Caco-2 (cell line): Measurements from ENCODE around the gene KPNA1. TPM values are rescaled to one million over a fixed set of nuclear protein-coding genes. Genes with fewer than 3 reads are reported as not detected.
A peak's percentile ranks its signal among the peaks of the same experiment; 100 is the strongest.

ENCODE experiments used
- BruUV-seq: library from RNA; stranded (reverse); fragments of 400-500 nt; replicated peaks from 2 replicates; lab custom pipeline; 2021; lab: Mats Ljungman, UMichigan
- CTCF ChIA-PET: fragments of 300-600 bp; sonication (Branson Sonifier 250); formaldehyde crosslinking; loops from one replicate; lab custom pipeline; 2022; ENCODE audit warnings: antibody characterized with exemption; lab: Charles Lee
- POLR2A ChIA-PET: fragments of 300-600 bp; sonication (Branson Sonifier 250); formaldehyde crosslinking; loops from one replicate; lab custom pipeline; 2022; ENCODE audit warnings: antibody characterized with exemption; lab: Charles Lee
- DNase-seq, 2 experiments: peaks; one replicate each; pipeline versions ENCODE4 v3.0.0 to v3.0.0-alpha.2; 2020 to 2022
- H3K27me3 ChIP-seq: replicated peaks from 2 replicates; pipeline ENCODE4 v1.6.0; 2011; ENCODE audit warnings: low read length; ENCODE audit not compliant: control insufficient read depth, insufficient read depth
- H3K36me3 ChIP-seq: 2 replicates; pipeline ENCODE4 v1.5.1; 2011; ENCODE audit warnings: low read length; ENCODE audit not compliant: control insufficient read depth, insufficient read depth
- H3K4me1 ChIP-seq: fragments of 250-450 bp; sonication (Bioruptor Pico); 2 replicates; pipeline ENCODE4 v1.5.1; 2020; ENCODE audit warnings: mild to moderate bottlenecking
- H3K4me3 ChIP-seq: 2 replicates; pipeline ENCODE4 v1.5.1; 2011; ENCODE audit warnings: low read depth, mild to moderate bottlenecking, control low read depth, low read length
- H3K9me3 ChIP-seq: fragments of 250-450 bp; sonication (Bioruptor Pico); 2 replicates; pipeline ENCODE4 v1.5.1; 2020; ENCODE audit warnings: mild to moderate bottlenecking, moderate library complexity
- H3K27ac Mint-ChIP-seq: one replicate; pipeline ENCODE4 v1.8.0; 2022; ENCODE audit warnings: mixed read lengths; ENCODE audit not compliant: unreplicated experiment
- H3K27me3 Mint-ChIP-seq: one replicate; pipeline ENCODE4 v1.8.0; 2022; ENCODE audit warnings: mixed read lengths; ENCODE audit not compliant: insufficient read depth, unreplicated experiment
- H3K36me3 Mint-ChIP-seq: one replicate; pipeline ENCODE4 v1.8.0; 2022; ENCODE audit warnings: mild to moderate bottlenecking, mixed read lengths; ENCODE audit not compliant: insufficient read depth, unreplicated experiment
- H3K4me1 Mint-ChIP-seq: one replicate; pipeline ENCODE4 v1.8.0; 2022; ENCODE audit warnings: low read depth, mixed read lengths; ENCODE audit not compliant: unreplicated experiment
- H3K4me3 Mint-ChIP-seq: one replicate; pipeline ENCODE4 v1.8.0; 2022; ENCODE audit warnings: mild to moderate bottlenecking, moderate library complexity, mixed read lengths; ENCODE audit not compliant: unreplicated experiment
- H3K9me3 Mint-ChIP-seq: one replicate; pipeline ENCODE4 v1.8.0; 2022; ENCODE audit warnings: mixed read lengths; ENCODE audit not compliant: unreplicated experiment
- intact Hi-C: fragments of 100-400 bp; cut with micrococcal nuclease; formaldehyde crosslinking; loops from one replicate; pipeline ENCODE4 v1.10.0; 2022; ENCODE audit not compliant: unreplicated experiment
- total RNA-seq: library from RNA; stranded (reverse); gene quantifications from 2 replicates; pipeline ENCODE4 v1.2.3, GENCODE V29; 2022
- TF ChIP-seq, protein P1 (sequence below), 2 experiments: fragments of 200-600 bp in 1 of 2; IDR thresholded peaks; 1 replicate in 1 of 2; 2 replicates in 1 of 2; pipeline versions ENCODE4 v1.5.1 to v1.8.0; 2011 to 2022; ENCODE audit warnings: antibody characterized with exemption in 1 of 2, control low read depth in 1 of 2, inconsistent platforms in 1 of 2, low read depth in 1 of 2, low read length in 1 of 2, mild to moderate bottlenecking in 1 of 2, moderate library complexity in 1 of 2; ENCODE audit not compliant: insufficient read depth in 1 of 2, severe bottlenecking in 1 of 2, unreplicated experiment in 1 of 2

Gene KPNA1
- total RNA-seq, 1 experiment from 2014 or later: 82.0 TPM

DNA sequence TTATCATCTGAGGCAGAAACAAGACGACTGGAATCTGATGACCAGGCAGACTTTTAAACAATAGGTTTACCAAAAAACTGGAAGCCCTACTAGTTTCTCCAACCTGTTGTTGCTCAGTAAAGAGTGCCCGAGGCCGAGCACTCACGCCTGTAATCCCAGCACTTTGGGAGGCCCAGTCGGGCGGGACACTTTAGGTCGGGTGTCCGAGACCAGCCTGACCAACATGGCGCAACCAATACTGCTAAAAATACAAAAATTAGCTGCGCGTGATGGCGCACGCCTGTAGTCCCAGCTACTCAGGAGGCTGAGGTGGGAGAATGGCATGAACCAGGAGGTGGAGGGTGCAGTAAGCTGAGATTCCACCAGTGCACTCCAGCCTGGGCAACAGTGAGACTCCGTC, 97.8 kb downstream of the KPNA1 start:
- no TSS peak for BruUV-seq
- H3K9me3 Mint-ChIP-seq: no peaks in the 10 kb centered on the region
- Histone ChIP-seq H3K9me3 (no peaks in the 10 kb centered on the region), H3K4me1 (no peaks in the 10 kb centered on the region; the same call in 1 of the 2 replicates), H3K27me3 (no peaks in the 10 kb centered on the region), H3K36me3 (no peaks in the 10 kb centered on the region; the same call in 1 of the 2 replicates), H3K4me3 (peak overlapping the region; percentile 71)
- H3K36me3 Mint-ChIP-seq: peaks cover 43% of the 10 kb centered on the region
- H3K27me3 Mint-ChIP-seq: no peaks in the 10 kb centered on the region
- intact Hi-C loops: loop anchor here (1.0 to 2.0 kb wide), 3 partner anchors 24 to 34 kb away; partner anchors contain the start of gene MIX23
- H3K4me1 Mint-ChIP-seq: peaks cover 12% of the 10 kb centered on the region
- peak overlapping the region; percentile 96 for H3K4me3 Mint-ChIP-seq
- H3K27ac Mint-ChIP-seq: peak overlapping the region; percentile 94
- POLR2A ChIA-PET: interaction anchor here (1.0 to 1.9 kb wide), 2 partner anchors 34 to 96 kb away, joined by 8 to 19 read pairs; partner anchors contain the start of genes FAM162A and MIX23
- DNase-seq: no peak
- CTCF ChIA-PET: interaction anchor here (1.3 to 1.9 kb wide), 4 partner anchors 24 to 111 kb away, joined by 4 to 8 read pairs (median 5); partner anchors contain the start of genes FAM162A and MIX23
- TF ChIP-seq, protein P1, sequence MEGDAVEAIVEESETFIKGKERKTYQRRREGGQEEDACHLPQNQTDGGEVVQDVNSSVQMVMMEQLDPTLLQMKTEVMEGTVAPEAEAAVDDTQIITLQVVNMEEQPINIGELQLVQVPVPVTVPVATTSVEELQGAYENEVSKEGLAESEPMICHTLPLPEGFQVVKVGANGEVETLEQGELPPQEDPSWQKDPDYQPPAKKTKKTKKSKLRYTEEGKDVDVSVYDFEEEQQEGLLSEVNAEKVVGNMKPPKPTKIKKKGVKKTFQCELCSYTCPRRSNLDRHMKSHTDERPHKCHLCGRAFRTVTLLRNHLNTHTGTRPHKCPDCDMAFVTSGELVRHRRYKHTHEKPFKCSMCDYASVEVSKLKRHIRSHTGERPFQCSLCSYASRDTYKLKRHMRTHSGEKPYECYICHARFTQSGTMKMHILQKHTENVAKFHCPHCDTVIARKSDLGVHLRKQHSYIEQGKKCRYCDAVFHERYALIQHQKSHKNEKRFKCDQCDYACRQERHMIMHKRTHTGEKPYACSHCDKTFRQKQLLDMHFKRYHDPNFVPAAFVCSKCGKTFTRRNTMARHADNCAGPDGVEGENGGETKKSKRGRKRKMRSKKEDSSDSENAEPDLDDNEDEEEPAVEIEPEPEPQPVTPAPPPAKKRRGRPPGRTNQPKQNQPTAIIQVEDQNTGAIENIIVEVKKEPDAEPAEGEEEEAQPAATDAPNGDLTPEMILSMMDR (IDR thresholded peaks at IDR 0.05; ENCODE audit: insufficient read depth in 1 of 2, low read depth in 1 of 2, low read length in 1 of 2, severe bottlenecking in 1 of 2, unreplicated experiment in 1 of 2): no peak

DNA sequence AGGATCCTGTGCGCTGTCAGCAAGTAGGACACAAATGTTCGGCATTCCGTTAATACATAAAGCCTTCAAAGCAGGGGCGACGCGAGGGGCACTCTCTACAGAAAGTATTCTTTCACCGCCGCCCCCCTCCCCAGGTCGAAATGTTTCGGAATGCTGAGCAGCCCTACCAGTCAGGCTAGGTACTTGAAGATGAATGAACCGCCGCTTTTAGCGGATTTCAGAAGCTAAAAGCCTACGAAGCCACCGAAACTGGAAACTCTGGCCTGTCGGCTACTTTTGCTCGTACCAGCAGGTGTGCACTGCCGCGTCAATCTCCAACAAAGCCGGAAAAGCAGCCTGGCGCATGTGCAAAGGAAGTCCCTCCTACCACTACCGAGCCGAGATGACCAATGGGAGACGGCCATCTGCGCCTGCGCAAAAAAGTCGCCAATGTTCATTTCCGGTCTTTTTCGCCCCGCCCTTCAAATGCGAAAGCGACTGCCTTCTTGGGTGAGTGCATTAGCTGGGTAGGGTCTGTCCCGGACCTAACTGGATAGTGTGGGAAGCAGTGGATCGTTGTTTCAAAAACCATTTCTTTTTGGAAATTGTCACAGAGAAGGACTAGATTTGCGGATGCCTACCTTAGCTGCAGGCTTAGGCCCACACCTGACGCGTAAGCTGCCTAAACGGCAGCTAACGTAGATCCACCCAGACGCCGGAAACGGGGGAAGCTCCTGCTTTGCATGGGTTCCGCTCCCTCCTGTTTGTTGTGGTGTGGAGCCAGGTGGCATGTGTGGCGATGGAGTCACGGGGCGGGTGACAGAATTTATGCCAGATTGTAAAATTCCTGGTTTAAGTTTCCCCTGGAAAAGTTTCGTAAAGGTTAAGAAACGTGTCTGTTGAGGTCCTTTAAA, 98.7 kb downstream of the KPNA1 start, which contains the start of gene WDR5B:
TSS of gene WDR5B (minus strand) at position 301 of the 893 bp plus-strand sequence. CDS start 534 bp downstream, outside the sequence.
- peak within 1 kb of the TSS; percentile 71 for H3K4me3 ChIP-seq
- H3K9me3 Mint-ChIP-seq: no peaks in the 10 kb centered on the region
- peak; percentile 97 for DNase-seq
- no peaks in the 10 kb centered on the region; the same call in 1 of the 2 replicates for H3K36me3 ChIP-seq
- peaks cover 12% of the 10 kb centered on the region for H3K4me1 Mint-ChIP-seq
- H3K36me3 Mint-ChIP-seq: peaks cover 36% of the 10 kb centered on the region
- CTCF ChIA-PET: interaction anchor here (0.6 to 1.9 kb wide), 8 partner anchors 22 to 361 kb away, joined by 3 to 8 read pairs (median 4); partner anchors contain the start of genes FAM162A and MIX23
- peak within 1 kb of the TSS; percentile 94 for H3K27ac Mint-ChIP-seq
- TF ChIP-seq, protein P1 (IDR thresholded peaks at IDR 0.05; ENCODE audit: insufficient read depth in 1 of 2, low read depth in 1 of 2, low read length in 1 of 2, severe bottlenecking in 1 of 2, unreplicated experiment in 1 of 2): no peak
- no peaks in the 10 kb centered on the region for H3K27me3 ChIP-seq
- H3K4me3 Mint-ChIP-seq: peak within 1 kb of the TSS; percentile 96
- no peaks in the 10 kb centered on the region for H3K27me3 Mint-ChIP-seq
- H3K9me3 ChIP-seq: no peaks in the 10 kb centered on the region
- POLR2A ChIA-PET: interaction anchor here (0.5 to 1.9 kb wide), 6 partner anchors 25 to 559 kb away, joined by 3 to 19 read pairs (median 3); partner anchors contain the start of genes FAM162A and MIX23
- H3K4me1 ChIP-seq: no peaks in the 10 kb centered on the region; the same call in 1 of the 2 replicates
- TSS peak; percentile 80 for BruUV-seq
- intact Hi-C loops: loop anchor here (1.0 to 2.0 kb wide), 3 partner anchors 23 to 33 kb away; partner anchors contain the start of gene MIX23
